HG03135 (cell line): ENCODE results near the gene TMCC2.
"Not testable (repeated sequence)": the region's sequence is repeated elsewhere in the genome, so short reads cannot be mapped to it uniquely, and the experiment has no call there.

Experiments used
- ATAC-seq: cut with Tn5 transposase; IDR thresholded peaks from one replicate; pipeline ENCODE4 v1.9.1; 2021; ENCODE audit warnings: mild to moderate bottlenecking, moderate library complexity; ENCODE audit not compliant: unreplicated experiment

Gene TMCC2, protein sequence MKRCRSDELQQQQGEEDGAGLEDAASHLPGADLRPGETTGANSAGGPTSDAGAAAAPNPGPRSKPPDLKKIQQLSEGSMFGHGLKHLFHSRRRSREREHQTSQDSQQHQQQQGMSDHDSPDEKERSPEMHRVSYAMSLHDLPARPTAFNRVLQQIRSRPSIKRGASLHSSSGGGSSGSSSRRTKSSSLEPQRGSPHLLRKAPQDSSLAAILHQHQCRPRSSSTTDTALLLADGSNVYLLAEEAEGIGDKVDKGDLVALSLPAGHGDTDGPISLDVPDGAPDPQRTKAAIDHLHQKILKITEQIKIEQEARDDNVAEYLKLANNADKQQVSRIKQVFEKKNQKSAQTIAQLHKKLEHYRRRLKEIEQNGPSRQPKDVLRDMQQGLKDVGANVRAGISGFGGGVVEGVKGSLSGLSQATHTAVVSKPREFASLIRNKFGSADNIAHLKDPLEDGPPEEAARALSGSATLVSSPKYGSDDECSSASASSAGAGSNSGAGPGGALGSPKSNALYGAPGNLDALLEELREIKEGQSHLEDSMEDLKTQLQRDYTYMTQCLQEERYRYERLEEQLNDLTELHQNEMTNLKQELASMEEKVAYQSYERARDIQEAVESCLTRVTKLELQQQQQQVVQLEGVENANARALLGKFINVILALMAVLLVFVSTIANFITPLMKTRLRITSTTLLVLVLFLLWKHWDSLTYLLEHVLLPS

DNA sequence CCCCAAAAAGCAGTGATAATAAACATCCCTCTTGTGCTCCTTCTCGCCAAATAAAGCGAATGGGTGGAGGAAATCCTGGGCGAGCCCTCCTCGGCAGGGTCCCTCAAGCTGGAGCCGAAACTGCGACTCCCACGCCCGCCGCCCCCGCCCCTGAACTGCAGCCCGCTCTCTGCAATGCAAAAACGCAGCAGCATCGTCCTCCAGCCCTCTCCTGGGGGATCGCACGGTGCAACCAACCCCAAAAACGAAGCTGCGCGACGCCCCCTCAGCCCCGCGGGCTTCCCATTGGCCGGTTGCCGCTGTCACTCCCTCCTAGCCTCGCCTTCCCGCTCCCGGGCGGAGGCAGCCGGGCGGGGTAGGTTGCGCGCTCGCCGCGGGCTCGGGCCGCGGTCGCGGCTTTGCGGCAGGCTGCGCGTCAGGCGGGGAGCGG is at the start of gene TMCC2:
Gene TMCC2, plus strand, starts transcription at position 363 of the 430 bp plus-strand sequence. CDS start 619 bp downstream, outside the sequence.
- ATAC-seq = peak; percentile 66

- no peak for ATAC-seq
These were observed 47.9 kb upstream of the TMCC2 start for GRCh38 chr1:205179842-205180241.

DNA sequence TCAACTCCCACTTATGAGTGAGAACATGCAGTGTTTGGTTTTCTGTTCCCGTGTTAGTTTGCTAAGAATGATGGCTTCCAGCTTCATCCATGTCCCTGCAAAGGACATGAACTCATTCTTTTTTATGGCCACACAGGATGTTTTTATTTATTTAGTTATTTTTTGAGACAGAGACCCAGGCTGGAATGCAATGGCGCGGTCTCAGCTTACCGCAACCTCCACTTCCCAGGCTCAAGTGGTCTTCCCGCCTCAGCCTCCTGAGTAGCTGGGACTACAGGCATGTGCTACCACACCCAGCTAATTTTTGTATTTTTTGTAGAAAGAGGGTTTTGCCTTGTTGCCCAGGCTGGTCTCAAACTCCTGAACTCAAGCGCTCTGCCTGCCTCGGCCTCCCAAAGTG is 47.4 kb upstream of the TMCC2 start:
- ATAC-seq = not testable (repeated sequence)

DNA sequence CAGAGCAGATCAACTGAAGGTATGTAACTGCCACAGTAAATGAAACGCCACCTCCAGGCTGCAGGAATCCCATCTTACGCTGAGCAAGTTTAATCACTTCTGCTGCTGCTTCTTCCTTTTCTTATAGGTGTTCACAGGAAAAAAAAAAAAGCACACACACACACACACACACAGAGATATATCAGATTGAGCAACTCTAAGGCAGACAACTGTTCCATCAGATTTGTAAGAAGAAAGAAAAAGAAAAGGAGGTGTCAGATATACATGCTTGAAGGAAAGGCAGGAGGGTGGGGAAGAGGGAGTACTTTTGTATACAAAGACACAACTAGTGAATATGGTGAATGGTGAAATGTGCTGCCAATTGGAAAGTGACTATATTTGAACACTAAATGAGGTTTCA is 44.8 kb upstream of the TMCC2 start:
- ATAC-seq = no peak

DNA sequence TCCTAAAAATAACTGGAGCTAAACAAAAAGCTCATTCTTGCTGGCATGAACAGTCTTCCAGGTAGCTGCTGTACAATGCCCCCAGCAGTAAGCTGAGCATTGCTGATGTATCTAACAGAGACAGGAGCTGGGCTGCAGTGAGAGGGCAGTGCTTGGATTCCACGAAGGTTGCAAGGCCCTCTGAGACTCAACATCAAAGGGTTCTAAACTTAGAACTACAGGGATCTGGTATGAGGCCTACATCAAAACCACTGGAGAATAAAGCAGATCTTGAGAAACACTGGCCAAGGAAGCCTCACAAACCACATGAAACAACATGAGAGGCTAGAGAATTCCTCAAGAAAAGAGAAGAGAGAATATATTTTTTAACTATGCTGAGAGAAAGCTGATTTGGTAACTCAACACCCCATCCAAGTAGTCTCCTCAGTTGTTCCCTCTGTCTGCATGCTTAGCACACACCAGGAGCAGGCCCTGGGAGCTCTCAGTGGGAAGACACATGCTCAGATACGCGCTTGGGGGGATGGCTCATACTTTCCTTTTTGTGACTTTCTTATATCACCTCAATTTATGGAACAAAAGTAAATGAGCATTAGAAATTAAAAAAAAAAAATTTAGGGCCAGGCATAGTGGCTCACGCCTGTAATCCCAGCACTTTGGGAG is 43.9 kb upstream of the TMCC2 start:
- no peak for ATAC-seq

DNA sequence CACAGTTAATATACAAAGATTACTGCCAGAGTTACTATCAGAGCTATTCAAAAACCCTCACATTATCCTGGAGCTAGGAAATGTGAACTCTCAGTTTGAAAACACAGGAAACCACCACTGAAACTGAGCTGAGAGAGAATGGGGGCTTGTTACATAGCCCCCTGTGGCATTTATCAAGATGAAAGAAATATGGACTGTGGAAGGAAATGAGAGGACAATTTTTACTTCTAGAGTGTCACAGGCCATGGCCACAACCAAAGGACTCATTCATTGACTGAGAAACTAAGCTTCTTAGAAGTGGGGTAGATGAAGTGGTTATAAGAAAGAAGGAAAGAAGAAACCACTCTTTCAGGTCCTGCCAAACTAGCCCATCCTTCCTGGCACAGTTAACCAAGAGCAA is 41.6 kb upstream of the TMCC2 start:
- ATAC-seq = no peak

- ATAC-seq = no peak
These were observed 40.3 kb upstream of the TMCC2 start for GRCh38 chr1:205187420-205187819.

DNA sequence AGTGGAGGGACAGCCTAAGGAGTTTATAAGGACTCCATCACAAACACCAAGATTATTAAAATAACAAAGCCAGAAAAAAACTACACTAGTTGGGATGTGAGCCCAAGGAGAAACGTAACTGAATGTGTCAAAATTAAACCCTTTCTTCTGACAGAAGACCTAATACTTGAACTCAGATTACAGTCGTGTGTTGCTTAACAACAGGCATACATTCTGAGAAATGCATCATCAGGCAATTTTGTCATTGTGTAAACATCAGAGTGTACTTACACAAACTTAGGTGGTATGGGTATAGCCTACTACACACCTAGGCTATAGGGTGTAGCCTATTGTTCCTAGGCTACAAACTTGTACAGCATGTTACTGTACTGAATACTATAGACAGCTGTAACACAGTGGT is 39.6 kb upstream of the TMCC2 start:
- no peak for ATAC-seq

DNA sequence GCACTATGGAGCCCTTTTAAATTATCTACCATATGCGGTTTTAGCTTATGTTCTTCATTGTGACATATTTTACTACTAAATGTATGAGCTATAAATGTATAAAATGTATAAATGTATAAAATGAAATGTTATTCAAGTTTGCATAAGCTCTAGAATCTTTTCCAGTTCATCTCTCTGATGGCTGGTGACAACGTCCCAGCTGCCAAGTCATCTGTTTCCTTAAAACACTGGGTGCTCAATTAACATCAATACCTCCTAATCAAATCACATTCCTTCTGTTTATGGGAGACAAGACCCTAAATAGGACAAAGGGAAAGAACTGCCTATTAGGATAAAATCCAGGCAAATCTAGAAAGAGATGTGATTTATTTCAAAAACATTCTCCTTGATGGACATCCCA is 39.1 kb upstream of the TMCC2 start:
- no peak for ATAC-seq

DNA sequence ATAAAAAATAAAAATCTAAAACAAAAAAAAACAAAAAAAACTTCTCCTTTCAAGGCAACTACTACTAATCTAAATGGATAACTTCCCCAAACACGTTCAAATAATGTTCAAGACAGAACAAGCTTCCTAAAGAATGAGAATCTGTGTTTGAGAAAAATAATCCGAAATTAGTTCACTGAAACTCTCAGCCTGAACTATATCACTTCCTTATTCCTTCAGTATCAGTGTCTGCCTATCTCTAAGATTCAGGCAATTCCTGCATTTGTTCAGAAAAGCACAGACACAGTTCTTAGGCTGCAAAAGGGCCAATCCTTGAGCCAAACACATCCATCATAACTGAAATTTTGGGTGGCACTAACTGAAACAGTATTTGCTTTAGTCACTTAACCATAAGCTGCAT is 38.6 kb upstream of the TMCC2 start:
- no peak for ATAC-seq

DNA sequence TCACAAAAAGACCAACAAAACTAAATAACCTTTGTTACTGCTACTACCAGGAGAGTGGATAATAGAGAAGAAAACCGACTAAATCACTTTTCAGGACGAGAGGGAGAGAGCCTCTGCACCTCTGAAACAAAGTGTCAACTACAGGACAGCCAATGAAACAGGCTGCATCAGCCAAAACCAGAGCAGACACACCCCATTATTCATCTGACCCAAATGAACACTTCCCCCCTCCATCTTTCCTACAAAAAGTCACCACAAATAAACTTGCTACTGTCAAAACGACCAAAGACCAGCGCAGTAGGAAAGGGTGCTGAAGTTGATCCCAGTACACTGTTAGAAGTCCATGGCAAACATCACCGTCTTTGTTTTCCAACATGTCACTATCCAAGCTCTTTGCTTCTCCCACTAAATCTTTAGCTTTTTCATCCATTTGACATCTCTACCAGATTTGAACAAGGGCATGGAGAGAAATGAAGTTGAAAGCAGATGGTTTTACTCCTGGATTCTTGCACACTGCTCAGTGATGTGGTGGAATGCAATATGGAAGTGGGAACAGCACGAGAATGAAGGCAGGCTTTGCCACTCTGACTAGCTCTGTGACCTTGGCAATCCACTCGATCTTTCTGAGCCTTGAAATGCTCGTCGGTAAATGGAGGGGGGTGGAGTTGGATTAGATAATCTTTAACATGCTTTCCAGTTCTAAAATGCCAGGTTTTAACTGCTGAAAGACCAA is 36.7 kb upstream of the TMCC2 start:
- ATAC-seq = no peak

DNA sequence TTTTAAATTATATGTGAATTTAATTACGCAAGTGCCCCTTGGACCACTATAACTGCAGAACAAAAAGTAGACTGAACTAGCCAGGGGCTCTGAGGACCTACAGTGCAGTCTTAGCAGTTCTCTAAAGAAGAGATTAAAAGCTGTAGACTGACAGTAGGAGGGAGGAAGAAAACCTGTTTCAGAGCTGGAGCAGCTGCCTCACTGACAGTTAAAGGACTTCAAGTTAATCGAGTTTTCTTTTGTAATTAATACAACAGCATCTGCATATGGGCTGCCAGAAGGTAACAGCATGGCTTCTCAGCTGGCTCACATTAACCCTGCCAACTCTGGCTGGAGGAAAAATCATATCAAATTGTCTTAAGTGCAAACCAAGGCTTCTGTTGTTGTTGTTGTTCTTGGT is 36.1 kb upstream of the TMCC2 start:
- no peak for ATAC-seq

DNA sequence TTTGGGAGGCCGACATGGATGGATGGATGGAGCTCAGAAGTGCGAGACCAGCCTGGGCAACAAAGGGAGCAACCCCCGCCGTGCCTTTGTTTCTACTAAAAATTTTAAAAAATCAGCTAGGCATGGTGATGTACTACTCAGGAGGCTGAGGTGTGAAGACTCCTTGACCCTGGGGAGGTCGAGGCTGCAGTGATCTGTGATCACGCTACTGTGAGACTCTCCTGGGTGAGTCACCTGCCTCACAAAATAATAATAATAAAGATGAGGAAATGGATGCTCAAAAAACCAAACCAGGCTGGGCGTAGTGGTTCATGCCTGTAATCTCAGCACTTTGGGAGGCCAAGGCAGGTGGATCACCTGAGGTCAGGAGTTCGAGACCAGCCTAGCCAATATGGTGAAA is 35.5 kb upstream of the TMCC2 start:
- no peak for ATAC-seq

DNA sequence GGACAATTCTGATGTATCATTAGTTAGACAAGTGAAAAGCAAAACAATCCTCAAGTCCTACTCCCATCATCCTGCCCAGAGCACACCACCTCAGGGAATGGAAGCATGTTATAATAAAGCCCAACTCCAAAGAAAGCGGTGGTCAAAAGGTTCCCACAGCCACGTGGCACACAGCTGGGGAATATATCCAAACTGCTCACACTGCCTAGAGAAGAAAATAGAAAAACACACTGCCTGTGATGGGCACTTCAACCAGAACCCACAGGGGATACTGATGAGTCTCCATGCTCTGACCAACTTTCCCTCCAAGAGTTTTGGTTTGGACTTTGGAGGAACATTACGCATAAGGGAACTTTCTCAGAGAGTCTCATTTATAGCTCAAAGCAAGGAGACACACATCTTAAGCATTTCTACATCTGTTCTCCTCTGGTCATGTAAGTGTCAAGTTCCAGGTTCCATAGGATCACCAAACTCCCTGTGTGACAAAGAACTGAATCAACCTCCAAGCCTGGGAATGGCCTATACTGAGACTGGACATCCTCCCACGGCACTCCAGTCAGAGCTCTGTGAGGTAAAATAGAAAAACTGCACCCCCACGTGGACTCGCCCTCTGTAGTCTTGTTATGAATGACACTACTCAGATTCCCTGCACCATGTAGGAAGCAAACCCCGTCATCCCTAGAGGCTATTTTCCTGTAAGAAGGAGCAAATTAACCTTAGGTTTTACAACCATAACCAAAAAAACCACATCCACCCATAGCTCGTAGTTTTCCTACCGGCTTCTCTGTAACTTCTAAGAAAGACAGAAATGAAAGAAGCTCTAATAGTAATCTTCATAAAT is 28.4 kb upstream of the TMCC2 start:
- no peak for ATAC-seq

DNA sequence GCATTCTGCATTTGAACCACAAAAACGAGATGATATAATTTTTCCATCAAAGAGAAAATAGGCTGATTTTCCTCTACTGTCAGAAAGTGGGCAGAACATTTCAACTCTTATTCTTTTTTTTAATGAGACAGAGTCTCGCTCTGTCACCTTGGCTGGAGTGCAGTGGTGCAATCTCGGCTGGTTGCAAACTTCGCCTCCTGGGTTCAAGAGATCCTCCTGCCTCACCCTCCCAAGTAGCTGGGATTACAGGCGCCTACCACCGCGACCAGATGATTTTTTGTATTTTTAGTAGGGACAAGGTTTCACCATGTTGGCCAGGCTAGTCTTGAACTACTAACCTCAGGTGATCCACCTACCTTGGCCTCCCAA is 27.8 kb upstream of the TMCC2 start:
- no peak for ATAC-seq

GRCh38 chr1:205204552-205204951 is 23.2 kb upstream of the TMCC2 start:
- ATAC-seq = no peak

- ATAC-seq = no peak
These were observed 22.7 kb upstream of the TMCC2 start for GRCh38 chr1:205205055-205205454.

- ATAC-seq = no peak
These were observed 18.9 kb upstream of the TMCC2 start for GRCh38 chr1:205208811-205209210.

DNA sequence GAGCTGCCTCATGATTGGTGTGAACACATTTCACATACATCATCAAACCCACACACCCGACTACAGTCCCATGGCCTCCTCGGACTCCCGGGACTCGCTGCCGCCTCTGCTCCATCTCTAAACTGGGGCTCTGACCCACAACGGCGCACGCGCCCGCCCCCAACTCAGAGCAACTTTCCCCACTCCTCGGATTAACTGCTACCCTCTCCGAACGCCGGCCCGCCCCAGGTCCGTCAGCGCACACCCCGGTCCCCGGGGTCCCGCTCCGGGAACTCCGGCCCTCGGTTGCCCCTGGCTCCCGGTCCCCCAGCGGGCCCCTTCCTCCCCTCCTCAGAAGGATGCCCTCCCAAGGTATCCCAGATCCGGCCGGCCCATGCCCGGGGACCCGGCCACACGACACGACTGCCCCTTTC is 17.0 kb upstream of the TMCC2 start:
- ATAC-seq = peak; percentile 19

GRCh38 chr1:205211169-205211838 is 16.4 kb upstream of the TMCC2 start, which contains the start of gene DSTYK:
TSS of gene DSTYK (minus strand) at chr1:205211702. CDS start at chr1:205211535, 167 bp downstream.
- peak; percentile 87 for ATAC-seq
